ENCODE measurements around the gene UXT.

- TF ChIP-seq CTCF (IDR thresholded peaks at IDR 0.05) (no peak), POLR2A (IDR thresholded peaks at IDR 0.05) (no peak)
Measured at GRCh38 chrX:47637546-47638195, 21.3 kb downstream of the UXT start.
